ENCODE measurements around the gene SLAMF6.

SLAMF6 gene

GRCh38 chr1:160467576-160467975, 55.5 kb downstream of the SLAMF6 start:
- DNase-seq (ENCODE audit: low read depth, low spot score): no peak

- DNase-seq (ENCODE audit: low read depth, low spot score): no peak
Measured at GRCh38 chr1:160466961-160467360, 56.1 kb downstream of the SLAMF6 start.

GRCh38 chr1:160465123-160465522, 57.9 kb downstream of the SLAMF6 start:
- DNase-seq (ENCODE audit: low read depth, low spot score): no peak

GRCh38 chr1:160460683-160461287, 62.3 kb downstream of the SLAMF6 start:
- no peak for DNase-seq (ENCODE audit: low read depth, low spot score)

GRCh38 chr1:160460214-160460642, 62.8 kb downstream of the SLAMF6 start:
- DNase-seq (ENCODE audit: low read depth, low spot score): no peak

GRCh38 chr1:160459687-160460086, 63.4 kb downstream of the SLAMF6 start:
- no peak for DNase-seq (ENCODE audit: low read depth, low spot score)

GRCh38 chr1:160459056-160459455, 64.0 kb downstream of the SLAMF6 start:
- DNase-seq (ENCODE audit: low read depth, low spot score): no peak

- no peak for DNase-seq (ENCODE audit: low read depth, low spot score)
Measured at GRCh38 chr1:160455153-160455517, 67.9 kb downstream of the SLAMF6 start.

- DNase-seq (ENCODE audit: low read depth, low spot score): no peak
Measured at GRCh38 chr1:160454371-160455152, 68.5 kb downstream of the SLAMF6 start.

GRCh38 chr1:160453443-160453842, 69.6 kb downstream of the SLAMF6 start:
- no peak for DNase-seq (ENCODE audit: low read depth, low spot score)

GRCh38 chr1:160451859-160452232, 71.2 kb downstream of the SLAMF6 start:
- DNase-seq (ENCODE audit: low read depth, low spot score): no peak

- no peak for DNase-seq (ENCODE audit: low read depth, low spot score)
Measured at GRCh38 chr1:160451119-160451858, 71.8 kb downstream of the SLAMF6 start.

GRCh38 chr1:160449494-160449893, 73.6 kb downstream of the SLAMF6 start:
- DNase-seq (ENCODE audit: low read depth, low spot score): no peak

GRCh38 chr1:160446945-160447600, 76.0 kb downstream of the SLAMF6 start:
- DNase-seq (ENCODE audit: low read depth, low spot score): no peak

GRCh38 chr1:160439718-160440117, 83.3 kb downstream of the SLAMF6 start:
- DNase-seq (ENCODE audit: low read depth, low spot score): no peak

GRCh38 chr1:160438935-160439334, 84.1 kb downstream of the SLAMF6 start:
- DNase-seq (ENCODE audit: low read depth, low spot score): no peak

GRCh38 chr1:160438317-160438918, 84.6 kb downstream of the SLAMF6 start:
- no peak for DNase-seq (ENCODE audit: low read depth, low spot score)

- DNase-seq (ENCODE audit: low read depth, low spot score): no peak
Measured at GRCh38 chr1:160437432-160438316, 85.4 kb downstream of the SLAMF6 start.

- DNase-seq (ENCODE audit: low read depth, low spot score): no peak
Measured at GRCh38 chr1:160436966-160437365, 86.1 kb downstream of the SLAMF6 start.

Data from brain pericyte (primary cell).